ENCODE results near the gene GPAM.

- TF ChIP-seq POLR2A (IDR thresholded peaks at IDR 0.05) (no peak), CTCF (IDR thresholded peaks at IDR 0.05) (no peak)
These were observed 33.4 kb upstream of the GPAM start for GRCh38 chr10:112216966-112217365.

All from right lobe of liver (tissue), 4 donors.